CD8-positive, alpha-beta memory T cell (primary cell): ENCODE measurements around the gene METTL2B. TPM values are rescaled to one million over a fixed set of nuclear protein-coding genes. Genes with fewer than 3 reads are reported as not detected.
"Not testable (repeated sequence)": the region's sequence is repeated elsewhere in the genome, so short reads cannot be mapped to it uniquely, and the experiment has no call there.

Experiments
- CTCF ChIA-PET: fragments of 350-600 bp; sonication (Branson Sonifier 250); formaldehyde crosslinking; loops from one replicate; lab custom pipeline; 2021; ENCODE audit warnings: antibody characterized with exemption; lab: Charles Lee
- POLR2A ChIA-PET: fragments of 350-600 bp; sonication (Branson Sonifier 250); formaldehyde crosslinking; loops from one replicate; lab custom pipeline; 2021; ENCODE audit warnings: antibody characterized with exemption; lab: Charles Lee
- DNase-seq, 5 donors: peaks; one replicate each; pipeline versions ENCODE4 v3.0.0 to v3.0.0-alpha.2; 2020 to 2022; ENCODE audit warnings: mixed read lengths in 1 of 5
- H3K27ac ChIP-seq: one replicate; pipeline ENCODE4 v1.7.0; 2013; ENCODE audit warnings: low read depth, mild to moderate bottlenecking, low read length, moderate library complexity
- H3K27me3 ChIP-seq: 2 replicates; pipeline ENCODE4 v1.7.0; 2013; ENCODE audit warnings: low read length, mild to moderate bottlenecking; ENCODE audit not compliant: insufficient read depth, poor library complexity, severe bottlenecking
- H3K36me3 ChIP-seq: 2 replicates; pipeline ENCODE4 v1.7.0; 2013; ENCODE audit warnings: mild to moderate bottlenecking, low read length, moderate library complexity; ENCODE audit not compliant: insufficient read depth
- H3K4me1 ChIP-seq: 2 replicates; pipeline ENCODE4 v1.7.0; 2013; ENCODE audit warnings: mild to moderate bottlenecking, low read length, moderate library complexity; ENCODE audit not compliant: insufficient read depth
- H3K4me3 ChIP-seq: 2 replicates; pipeline ENCODE4 v1.7.0; 2013; ENCODE audit warnings: mild to moderate bottlenecking, low read length
- H3K9me3 ChIP-seq: 2 replicates; pipeline ENCODE4 v1.7.0; 2013; ENCODE audit warnings: mild to moderate bottlenecking, low read length
- H3K27ac Mint-ChIP-seq, 8 donors: one replicate each; pipeline ENCODE4 v1.8.0; 2020 to 2021; ENCODE audit warnings: mixed read lengths in 8 of 8, mild to moderate bottlenecking in 6 of 8, inconsistent platforms in 3 of 8, moderate library complexity in 3 of 8
- H3K27me3 Mint-ChIP-seq, 2 donors: one replicate each; pipeline ENCODE4 v1.8.0; 2020 to 2021; ENCODE audit warnings: mixed read lengths in 2 of 2, mild to moderate bottlenecking in 1 of 2, moderate library complexity in 1 of 2
- H3K36me3 Mint-ChIP-seq, 3 donors: one replicate each; pipeline ENCODE4 v1.8.0; 2020 to 2021; ENCODE audit warnings: mixed read lengths in 3 of 3, inconsistent platforms in 1 of 3, mild to moderate bottlenecking in 1 of 3
- H3K4me1 Mint-ChIP-seq, 3 donors: one replicate each; pipeline ENCODE4 v1.8.0; 2020 to 2021; ENCODE audit warnings: mixed read lengths in 3 of 3, inconsistent platforms in 1 of 3, mild to moderate bottlenecking in 1 of 3
- H3K4me3 Mint-ChIP-seq, 7 donors: one replicate each; pipeline ENCODE4 v1.8.0; 2020 to 2021; ENCODE audit warnings: mixed read lengths in 7 of 7, mild to moderate bottlenecking in 6 of 7, moderate library complexity in 4 of 7, inconsistent platforms in 2 of 7
- H3K9me3 Mint-ChIP-seq, 5 donors: one replicate each; pipeline ENCODE4 v1.8.0; 2020 to 2022; ENCODE audit warnings: mixed read lengths in 5 of 5, mild to moderate bottlenecking in 3 of 5, moderate library complexity in 2 of 5, inconsistent platforms in 1 of 5
- polyA plus RNA-seq: library from polyadenylated mRNA; unstranded; fragments of 300-500 nt; fragmentation: Illumina TruSeq; gene quantifications from one replicate; pipeline ENCODE4 v1.2.3, GENCODE V29; 2021
- total RNA-seq, 2 experiments: library from RNA; stranded (reverse); gene quantifications; one replicate each; pipeline ENCODE4 v1.2.3, GENCODE V29; 2021

METTL2B gene
- total and polyA plus RNA-seq, 3 experiments from 2014 or later: 38.3 to 59.5 (median 58.6) TPM

DNA sequence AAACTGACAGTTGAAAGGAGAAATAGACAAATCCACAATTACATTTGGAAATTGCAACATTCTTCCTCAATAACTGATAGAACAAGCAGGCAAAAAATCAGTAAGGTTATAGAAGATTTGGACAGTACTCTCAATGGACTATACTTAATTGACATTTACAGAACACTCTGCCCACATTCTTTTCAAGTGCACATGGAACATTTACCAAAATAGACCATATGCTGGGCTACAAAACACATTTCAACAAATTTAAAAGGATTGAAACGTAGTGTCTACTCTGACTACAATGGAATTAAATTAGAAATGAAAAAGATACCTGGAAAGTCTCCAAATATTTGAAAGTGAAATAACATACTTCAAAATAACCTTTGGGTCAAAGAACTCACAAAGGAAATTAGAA, 77.8 kb downstream of the METTL2B start:
- H3K27me3 Mint-ChIP-seq, CTCF ChIA-PET: not testable (repeated sequence)

More for the DNA sequence above, 77.8 kb downstream of the METTL2B start:
- POLR2A ChIA-PET, H3K4me1 ChIP-seq, H3K9me3 Mint-ChIP-seq, H3K4me3 Mint-ChIP-seq, H3K4me3 ChIP-seq, H3K27ac ChIP-seq, H3K9me3 ChIP-seq, DNase-seq, H3K36me3 ChIP-seq, H3K27me3 ChIP-seq: not testable (repeated sequence)
- Mint-ChIP-seq H3K36me3 (peaks cover 0 to 32% (median 1%) of the 10 kb centered on the region in 3 donors), H3K27ac (peak overlapping the region in 2 of 8 donors; percentile 17 to 47), H3K4me1 (peaks cover 13 to 29% (median 22%) of the 10 kb centered on the region in 3 donors)

Other genes starting within 250 kb of the METTL2B start
- gene LEP, start 235.5 kb upstream of the METTL2B start, total RNA-seq: not detected
- not detected for gene LEP, start 235.5 kb upstream of the METTL2B start, polyA plus RNA-seq
- 10 to 100 TPM; 77.7 to 77.8 TPM for gene RBM28, start 132.8 kb upstream of the METTL2B start, total RNA-seq
- 10.0 TPM for gene RBM28, start 132.8 kb upstream of the METTL2B start, polyA plus RNA-seq
- gene PRRT4, start 115.1 kb upstream of the METTL2B start, total RNA-seq: under 1 TPM; 0.22 to 0.35 TPM
- gene PRRT4, start 115.1 kb upstream of the METTL2B start, polyA plus RNA-seq: 0.09 TPM
- gene IMPDH1, start 66.8 kb upstream of the METTL2B start, total RNA-seq: 10 to 100 TPM; 69.1 to 70.4 TPM
- 48.3 TPM for gene IMPDH1, start 66.8 kb upstream of the METTL2B start, polyA plus RNA-seq
- 10 to 100 TPM; 16.7 to 17.5 TPM for gene HILPDA, start 20.9 kb upstream of the METTL2B start, total RNA-seq
- gene HILPDA, start 20.9 kb upstream of the METTL2B start, polyA plus RNA-seq: 2.5 TPM
- gene GARIN1A, start 195.5 kb downstream of the METTL2B start, total RNA-seq: under 1 TPM; 0.22 to 0.61 TPM
- 0.37 TPM for gene GARIN1A, start 195.5 kb downstream of the METTL2B start, polyA plus RNA-seq